OCI-LY7 (cell line): Measurements from ENCODE around the gene GIMAP7.
"Not testable (repeated sequence)": the region's sequence is repeated elsewhere in the genome, so short reads cannot be mapped to it uniquely, and the experiment has no call there.

ENCODE experiments used
- EZH2phosphoT487 ChIP-seq: fragments of 200-600 bp; sonication (generic); IDR thresholded peaks from 2 replicates; pipeline ENCODE4 v1.6.1; 2018; ENCODE audit warnings: low read depth, borderline replicate concordance, mild to moderate bottlenecking, mixed run types, antibody characterized with exemption, low read length, moderate library complexity, mixed read lengths
- TF ChIP-seq, protein P1 (sequence below): fragments of 200-600 bp; sonication (generic); conservative IDR thresholded peaks from 2 replicates; pipeline ENCODE4 v1.5.1; 2014; ENCODE audit warnings: mild to moderate bottlenecking, antibody characterized with exemption, low read length, moderate library complexity, mixed read lengths

- TF ChIP-seq, protein P1, sequence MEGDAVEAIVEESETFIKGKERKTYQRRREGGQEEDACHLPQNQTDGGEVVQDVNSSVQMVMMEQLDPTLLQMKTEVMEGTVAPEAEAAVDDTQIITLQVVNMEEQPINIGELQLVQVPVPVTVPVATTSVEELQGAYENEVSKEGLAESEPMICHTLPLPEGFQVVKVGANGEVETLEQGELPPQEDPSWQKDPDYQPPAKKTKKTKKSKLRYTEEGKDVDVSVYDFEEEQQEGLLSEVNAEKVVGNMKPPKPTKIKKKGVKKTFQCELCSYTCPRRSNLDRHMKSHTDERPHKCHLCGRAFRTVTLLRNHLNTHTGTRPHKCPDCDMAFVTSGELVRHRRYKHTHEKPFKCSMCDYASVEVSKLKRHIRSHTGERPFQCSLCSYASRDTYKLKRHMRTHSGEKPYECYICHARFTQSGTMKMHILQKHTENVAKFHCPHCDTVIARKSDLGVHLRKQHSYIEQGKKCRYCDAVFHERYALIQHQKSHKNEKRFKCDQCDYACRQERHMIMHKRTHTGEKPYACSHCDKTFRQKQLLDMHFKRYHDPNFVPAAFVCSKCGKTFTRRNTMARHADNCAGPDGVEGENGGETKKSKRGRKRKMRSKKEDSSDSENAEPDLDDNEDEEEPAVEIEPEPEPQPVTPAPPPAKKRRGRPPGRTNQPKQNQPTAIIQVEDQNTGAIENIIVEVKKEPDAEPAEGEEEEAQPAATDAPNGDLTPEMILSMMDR = not testable (repeated sequence)
- TF ChIP-seq EZH2phosphoT487 = not testable (repeated sequence)
Observed at GRCh38 chr7:150484071-150484470, 30.6 kb upstream of the GIMAP7 start.
